Type B pancreatic cell (in vitro differentiated cells): ENCODE data around the gene JAZF1. TPM values are rescaled to one million over a fixed set of nuclear protein-coding genes. Genes with fewer than 3 reads are reported as not detected.

Experiments used
- DNase-seq: peaks from one replicate; pipeline ENCODE4 v3.0.0; 2021; ENCODE audit warnings: mixed read lengths; ENCODE audit not compliant: unreplicated experiment; ENCODE audit errors: extremely low spot score
- H3K27ac Mint-ChIP-seq: 2 replicates; pipeline ENCODE4 v1.8.0; 2021; ENCODE audit warnings: mild to moderate bottlenecking, mixed read lengths
- H3K27me3 Mint-ChIP-seq: 2 replicates; pipeline ENCODE4 v1.8.0; 2021; ENCODE audit warnings: mixed read lengths
- H3K36me3 Mint-ChIP-seq: 2 replicates; pipeline ENCODE4 v1.8.0; 2021; ENCODE audit warnings: mixed read lengths
- H3K4me1 Mint-ChIP-seq: one replicate; pipeline ENCODE4 v1.8.0; 2021; ENCODE audit warnings: mixed read lengths; ENCODE audit not compliant: unreplicated experiment
- H3K4me3 Mint-ChIP-seq: 2 replicates; pipeline ENCODE4 v1.8.0; 2021; ENCODE audit warnings: mild to moderate bottlenecking, mixed read lengths
- H3K9me3 Mint-ChIP-seq: 2 replicates; pipeline ENCODE4 v1.8.0; 2021; ENCODE audit warnings: mixed read lengths
- CTCF ChIP-seq: fragments of 200-600 bp; sonication (generic); conservative IDR thresholded peaks from 2 replicates; pipeline ENCODE4 v1.5.0; 2021; ENCODE audit warnings: antibody characterized with exemption, mild to moderate bottlenecking
- total RNA-seq: library from RNA; stranded (reverse); gene quantifications from 2 replicates; pipeline ENCODE4 v1.2.1, GENCODE V29; 2021; ENCODE audit warnings: low replicate concordance

JAZF1 gene
- total RNA-seq, 1 donor from 2014 or later = 4.9 TPM

GRCh38 chr7:27933671-27934565, 246.7 kb downstream of the JAZF1 start:
- Mint-ChIP-seq H3K36me3 (no peaks in the 10 kb centered on the region), H3K27ac (no peak overlapping the region), H3K4me3 (no peak overlapping the region), H3K27me3 (no peaks in the 10 kb centered on the region), H3K4me1 (peaks cover 4% of the 10 kb centered on the region), H3K9me3 (no peaks in the 10 kb centered on the region)
- no peak for DNase-seq
- peak; percentile 59 for TF ChIP-seq CTCF

- DNase-seq = no peak
- TF ChIP-seq CTCF = no peak
- Mint-ChIP-seq H3K36me3 (no peaks in the 10 kb centered on the region), H3K27me3 (no peaks in the 10 kb centered on the region), H3K27ac (no peak overlapping the region), H3K4me1 (peaks cover 4% of the 10 kb centered on the region), H3K4me3 (no peak overlapping the region), H3K9me3 (no peaks in the 10 kb centered on the region)
Measured at GRCh38 chr7:27930910-27931476, 249.6 kb downstream of the JAZF1 start.

GRCh38 chr7:27929127-27929526, 251.5 kb downstream of the JAZF1 start:
- Mint-ChIP-seq H3K4me1 (peaks cover 4% of the 10 kb centered on the region), H3K4me3 (no peak overlapping the region), H3K27me3 (no peaks in the 10 kb centered on the region), H3K9me3 (no peaks in the 10 kb centered on the region), H3K27ac (no peak overlapping the region), H3K36me3 (no peaks in the 10 kb centered on the region)
- TF ChIP-seq CTCF = peak; percentile 14
- no peak for DNase-seq

- TF ChIP-seq CTCF = no peak
- H3K27me3 Mint-ChIP-seq = no peaks in the 10 kb centered on the region
Measured at GRCh38 chr7:27928001-27928400, 252.6 kb downstream of the JAZF1 start.

GRCh38 chr7:27925573-27926201, 254.9 kb downstream of the JAZF1 start:
- peaks cover 6% of the 10 kb centered on the region for H3K4me1 Mint-ChIP-seq
- no peaks in the 10 kb centered on the region for H3K27me3 Mint-ChIP-seq
- DNase-seq = no peak
- no peak for TF ChIP-seq CTCF
- H3K9me3 Mint-ChIP-seq = no peaks in the 10 kb centered on the region
- no peaks in the 10 kb centered on the region for H3K36me3 Mint-ChIP-seq
- no peak overlapping the region for H3K27ac Mint-ChIP-seq
- no peak overlapping the region for H3K4me3 Mint-ChIP-seq

More at GRCh38 chr7:27928001-27928400, 252.6 kb downstream of the JAZF1 start:
- H3K9me3 Mint-ChIP-seq = no peaks in the 10 kb centered on the region
- H3K27ac Mint-ChIP-seq = no peak overlapping the region
- H3K4me1 Mint-ChIP-seq = no peaks in the 10 kb centered on the region
- DNase-seq = no peak
- no peaks in the 10 kb centered on the region for H3K36me3 Mint-ChIP-seq
- H3K4me3 Mint-ChIP-seq = no peak overlapping the region
